Measurements from ENCODE around the gene TMEM154. TPM values are rescaled to one million over a fixed set of nuclear protein-coding genes. Genes with fewer than 3 reads are reported as not detected.

TMEM154 gene
- total and polyA plus RNA-seq, 10 of the 15 experiments (the other 5 are each of a cell fraction or from before 2014, with no cell fraction given), result 5.1 to 41.4 (median 18.2) TPM

GRCh38 chr4:152659806-152660205, 20.0 kb downstream of the TMEM154 start (continued):
- TF ChIP-seq RFX5 (IDR thresholded peaks at IDR 0.05; ENCODE audit: low read depth, low read length), result no peak
- no peak for TF ChIP-seq ZSCAN29 (IDR thresholded peaks at IDR 0.05)
- TF ChIP-seq SMAD5 (IDR thresholded peaks at IDR 0.05; ENCODE audit: low read depth), result no peak
- no peak for TF ChIP-seq REST (IDR thresholded peaks at IDR 0.05; ENCODE audit: low read depth, low read length)
- TF ChIP-seq ATF2 (IDR thresholded peaks at IDR 0.05; ENCODE audit: low read length), result 0 out of 2 replicates have a peak, but pooled peaks have one; percentile 25
- TF ChIP-seq BCL11A (IDR thresholded peaks at IDR 0.05; ENCODE audit: low read depth, low read length), result 0 out of 2 replicates have a peak, but pooled peaks have one; percentile 22
- TF ChIP-seq ZNF207 (IDR thresholded peaks at IDR 0.05; ENCODE audit: borderline replicate concordance), result no peak
- no peak for TF ChIP-seq ELK1 (IDR thresholded peaks at IDR 0.05; ENCODE audit: low read depth, low read length)
- TF ChIP-seq ATF3 (IDR thresholded peaks at IDR 0.05; ENCODE audit: borderline replicate concordance, extremely low read depth, low read depth, low read length), result no peak
- TF ChIP-seq CREB1 (IDR thresholded peaks at IDR 0.05; ENCODE audit: low read depth), result no peak
- TF ChIP-seq NKRF (conservative IDR thresholded peaks at IDR 0.05), result no peak
- no peak for TF ChIP-seq IKZF1 (conservative IDR thresholded peaks at IDR 0.05)
- TF ChIP-seq RUNX3 (IDR thresholded peaks at IDR 0.05; ENCODE audit: low read length), result peak; percentile 96
- TF ChIP-seq SMAD1 (IDR thresholded peaks at IDR 0.05; ENCODE audit: low read depth, partially characterized antibody), result no peak
- TF ChIP-seq IRF5 (IDR thresholded peaks at IDR 0.05; ENCODE audit: borderline replicate concordance), result no peak
- no peak for TF ChIP-seq USF2 (IDR thresholded peaks at IDR 0.05; ENCODE audit: borderline replicate concordance, low read depth, low read length)
